MCF 10A (cell line): ENCODE data around the gene KLHL24. TPM values are rescaled to one million over a fixed set of nuclear protein-coding genes. Genes with fewer than 3 reads are reported as not detected.
"Not testable (repeated sequence)": the region's sequence is repeated elsewhere in the genome, so short reads cannot be mapped to it uniquely, and the experiment has no call there.

Source experiments
- BruUV-seq: library from RNA; stranded (reverse); fragments of 400-500 nt; replicated peaks from 2 replicates; lab custom pipeline; 2021; lab: Mats Ljungman, UMichigan
- CTCF ChIA-PET: fragments of 300-600 bp; sonication (Branson Sonifier 250); formaldehyde crosslinking; extraction: SDS; loops from one replicate; lab custom pipeline; 2021; ENCODE audit warnings: antibody characterized with exemption, inconsistent platforms; lab: Yijun Ruan, JAX
- POLR2A ChIA-PET: fragments of 300-600, 350-650 bp; sonication (Branson Sonifier 250); formaldehyde crosslinking; extraction: SDS; loops from one replicate; lab custom pipeline; 2020; ENCODE audit warnings: antibody characterized with exemption, inconsistent platforms; lab: Yijun Ruan, JAX
- DNase-seq: peaks from one replicate; pipeline ENCODE4 v3.0.0-alpha.2; 2018; ENCODE audit not compliant: unreplicated experiment
- H3K27ac Mint-ChIP-seq: one replicate; pipeline ENCODE4 v1.8.0; 2022; ENCODE audit warnings: mild to moderate bottlenecking, low read depth, mixed read lengths; ENCODE audit not compliant: unreplicated experiment
- H3K27me3 Mint-ChIP-seq: one replicate; pipeline ENCODE4 v1.8.0; 2022; ENCODE audit warnings: mixed read lengths; ENCODE audit not compliant: insufficient read depth, unreplicated experiment
- H3K36me3 Mint-ChIP-seq: one replicate; pipeline ENCODE4 v1.8.0; 2022; ENCODE audit warnings: mild to moderate bottlenecking, moderate library complexity, mixed read lengths; ENCODE audit not compliant: insufficient read depth, unreplicated experiment
- H3K4me1 Mint-ChIP-seq: one replicate; pipeline ENCODE4 v1.8.0; 2022; ENCODE audit warnings: mixed read lengths; ENCODE audit not compliant: insufficient read depth, unreplicated experiment
- H3K4me3 Mint-ChIP-seq: one replicate; pipeline ENCODE4 v1.8.0; 2022; ENCODE audit warnings: mild to moderate bottlenecking, moderate library complexity, mixed read lengths; ENCODE audit not compliant: unreplicated experiment
- H3K9me3 Mint-ChIP-seq: one replicate; pipeline ENCODE4 v1.8.0; 2022; ENCODE audit warnings: mixed read lengths; ENCODE audit not compliant: unreplicated experiment
- intact Hi-C: fragments of 100-400 bp; cut with micrococcal nuclease; formaldehyde crosslinking; loops from 2 replicates; pipeline ENCODE4 v1.14.1; 2022
- total RNA-seq: library from RNA; stranded (reverse); gene quantifications from 2 replicates; pipeline ENCODE4 v1.2.3, GENCODE V29; 2022
- TF ChIP-seq, protein P1 (sequence below): fragments of 200-600 bp; IDR thresholded peaks from one replicate; pipeline ENCODE4 v1.8.0; 2022; ENCODE audit warnings: antibody characterized with exemption, mild to moderate bottlenecking; ENCODE audit not compliant: unreplicated experiment

KLHL24 gene
- total RNA-seq, 1 experiment from 2014 or later, result 13.0 TPM

DNA sequence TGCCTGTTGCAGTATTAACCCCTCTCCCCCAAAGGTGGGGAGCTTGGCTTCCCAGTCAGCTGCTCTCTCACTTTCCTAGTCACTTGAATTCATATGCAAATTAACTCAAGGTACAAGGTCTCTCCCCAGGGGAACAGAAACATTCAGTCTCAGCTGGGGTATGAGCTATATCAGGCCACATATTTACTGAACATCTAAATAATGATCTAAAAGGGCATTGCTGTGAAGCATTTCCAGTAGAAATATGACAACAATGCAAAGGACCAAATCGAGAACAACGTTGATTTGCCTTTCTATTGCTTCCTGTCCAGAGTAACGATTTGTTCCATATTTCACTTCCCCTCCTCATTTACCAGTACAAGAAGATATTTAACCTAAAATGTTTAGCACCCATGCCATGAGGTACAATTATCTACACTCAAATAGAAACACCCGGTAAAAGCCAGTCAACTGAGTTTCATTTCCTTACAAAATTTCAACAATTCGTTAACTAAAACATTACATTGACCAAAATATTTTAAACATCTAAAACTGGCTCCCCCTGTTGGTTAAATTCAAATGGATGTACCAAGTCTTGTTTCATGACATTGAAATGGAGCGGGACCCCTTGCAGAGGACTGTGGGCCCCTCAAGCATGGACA, 43.4 kb upstream of the KLHL24 start:
- H3K27ac Mint-ChIP-seq, result no peak overlapping the region
- intact Hi-C loops, result no loop called here

DNA sequence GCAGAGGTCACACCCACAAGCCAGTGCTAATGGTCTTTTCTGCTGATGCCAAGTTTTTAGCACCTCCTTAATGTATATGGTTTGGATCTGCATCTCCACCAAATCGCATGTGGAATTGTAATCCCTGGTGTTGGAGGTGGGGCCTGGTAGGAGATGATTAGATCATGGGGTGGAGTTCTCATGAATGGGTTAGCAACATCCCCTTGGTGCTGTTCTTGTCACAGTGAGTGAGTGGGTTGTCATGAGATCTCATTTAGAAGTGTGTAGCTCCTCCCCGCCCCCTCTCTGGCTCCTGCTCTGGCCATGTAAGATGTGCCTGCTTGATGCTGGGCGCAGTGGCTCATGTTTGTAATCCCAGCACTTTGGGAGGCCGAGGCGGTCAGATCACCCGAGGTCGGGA, 42.6 kb upstream of the KLHL24 start:
- Mint-ChIP-seq H3K4me3 (no peak overlapping the region), H3K4me1 (no peaks in the 10 kb centered on the region), H3K36me3 (no peaks in the 10 kb centered on the region), H3K27me3 (no peaks in the 10 kb centered on the region), H3K27ac (no peak overlapping the region), H3K9me3 (peaks cover 3% of the 10 kb centered on the region)
- intact Hi-C loops, result no loop called here
- TF ChIP-seq, protein P1, sequence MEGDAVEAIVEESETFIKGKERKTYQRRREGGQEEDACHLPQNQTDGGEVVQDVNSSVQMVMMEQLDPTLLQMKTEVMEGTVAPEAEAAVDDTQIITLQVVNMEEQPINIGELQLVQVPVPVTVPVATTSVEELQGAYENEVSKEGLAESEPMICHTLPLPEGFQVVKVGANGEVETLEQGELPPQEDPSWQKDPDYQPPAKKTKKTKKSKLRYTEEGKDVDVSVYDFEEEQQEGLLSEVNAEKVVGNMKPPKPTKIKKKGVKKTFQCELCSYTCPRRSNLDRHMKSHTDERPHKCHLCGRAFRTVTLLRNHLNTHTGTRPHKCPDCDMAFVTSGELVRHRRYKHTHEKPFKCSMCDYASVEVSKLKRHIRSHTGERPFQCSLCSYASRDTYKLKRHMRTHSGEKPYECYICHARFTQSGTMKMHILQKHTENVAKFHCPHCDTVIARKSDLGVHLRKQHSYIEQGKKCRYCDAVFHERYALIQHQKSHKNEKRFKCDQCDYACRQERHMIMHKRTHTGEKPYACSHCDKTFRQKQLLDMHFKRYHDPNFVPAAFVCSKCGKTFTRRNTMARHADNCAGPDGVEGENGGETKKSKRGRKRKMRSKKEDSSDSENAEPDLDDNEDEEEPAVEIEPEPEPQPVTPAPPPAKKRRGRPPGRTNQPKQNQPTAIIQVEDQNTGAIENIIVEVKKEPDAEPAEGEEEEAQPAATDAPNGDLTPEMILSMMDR, result no peak
- CTCF ChIA-PET, result interaction anchor here (0.6 to 1.5 kb wide), 3 partner anchors 10 to 12 kb away, joined by 3 to 5 read pairs (median 4); no protein-coding TSS in a partner anchor
- POLR2A ChIA-PET, result interaction anchor here (0.7 kb wide), 1 partner anchor 407 kb away, joined by 3 read pairs; no protein-coding TSS in a partner anchor
- no TSS peak for BruUV-seq
- no peak for DNase-seq

More for the DNA sequence above, 43.4 kb upstream of the KLHL24 start:
- TF ChIP-seq, protein P1, result no peak
- H3K4me3 Mint-ChIP-seq, result no peak overlapping the region
- H3K9me3 Mint-ChIP-seq, result no peaks in the 10 kb centered on the region
- H3K27me3 Mint-ChIP-seq, result no peaks in the 10 kb centered on the region
- no peaks in the 10 kb centered on the region for H3K36me3 Mint-ChIP-seq
- no peaks in the 10 kb centered on the region for H3K4me1 Mint-ChIP-seq
- ChIA-PET POLR2A (interaction anchor here (0.5 kb wide), 2 partner anchors 417 to 1059 kb away, joined by 3 read pairs; no protein-coding TSS in a partner anchor), CTCF (interaction anchor here (0.6 to 1.5 kb wide), 4 partner anchors 9 to 1422 kb away, joined by 3 to 5 read pairs (median 4); no protein-coding TSS in a partner anchor)
- no peak for DNase-seq
- BruUV-seq, result no TSS peak

DNA sequence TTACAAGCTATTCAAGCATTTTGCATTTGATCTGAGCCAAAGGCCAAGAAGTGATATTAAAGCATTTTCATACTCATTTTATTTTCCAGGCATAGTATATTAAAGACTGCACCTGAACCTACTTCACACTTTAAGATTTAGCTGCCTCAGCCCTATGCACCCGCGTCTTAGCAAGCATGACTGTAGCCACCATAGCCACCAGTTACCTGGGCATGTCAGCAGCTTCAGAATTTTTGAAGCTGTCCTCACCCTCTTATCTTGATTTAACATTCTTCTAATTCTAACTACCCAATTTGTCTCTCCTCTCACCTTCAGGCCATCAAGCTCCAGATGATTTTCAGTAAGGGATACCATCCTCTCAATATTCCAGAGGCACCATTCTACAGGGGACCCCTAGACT, 40.8 kb upstream of the KLHL24 start:
- no peak for DNase-seq
- BruUV-seq, result no TSS peak
- Mint-ChIP-seq H3K27me3 (no peaks in the 10 kb centered on the region), H3K4me1 (no peaks in the 10 kb centered on the region), H3K9me3 (peaks cover 11% of the 10 kb centered on the region), H3K27ac (no peak overlapping the region), H3K4me3 (no peak overlapping the region), H3K36me3 (no peaks in the 10 kb centered on the region)
- POLR2A ChIA-PET, result no interaction called here
- intact Hi-C loops, result no loop called here
- CTCF ChIA-PET, result no interaction called here
- TF ChIP-seq, protein P1, result no peak

DNA sequence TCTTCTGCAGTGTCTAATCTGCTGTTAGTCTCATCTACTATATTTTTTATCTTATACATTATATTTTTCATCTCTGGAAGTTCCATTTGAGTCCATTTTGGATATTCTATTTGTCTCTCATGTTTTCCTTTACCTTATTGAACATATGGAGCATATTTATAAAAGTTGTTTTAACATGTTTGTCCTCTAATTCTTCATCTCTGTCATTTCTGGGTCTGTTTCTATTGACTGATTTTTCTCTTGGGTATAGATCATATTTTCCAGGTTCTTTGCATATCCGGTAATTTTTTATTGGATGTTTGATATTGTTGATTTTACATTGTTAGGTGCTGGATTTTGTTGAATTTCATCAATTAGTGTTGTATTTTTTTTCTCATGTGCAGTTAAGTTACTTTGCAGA, 37.5 kb upstream of the KLHL24 start:
- DNase-seq, result no peak
- no peaks in the 10 kb centered on the region for H3K27me3 Mint-ChIP-seq
- ChIA-PET CTCF (no interaction called here), POLR2A (no interaction called here)
- no peaks in the 10 kb centered on the region for H3K4me1 Mint-ChIP-seq
- H3K9me3 Mint-ChIP-seq, result peaks cover 11% of the 10 kb centered on the region
- no peaks in the 10 kb centered on the region for H3K36me3 Mint-ChIP-seq
- H3K27ac Mint-ChIP-seq, result no peak overlapping the region
- intact Hi-C loops, result no loop called here
- H3K4me3 Mint-ChIP-seq, result no peak overlapping the region
- TF ChIP-seq, protein P1, result no peak
- BruUV-seq, result no TSS peak

DNA sequence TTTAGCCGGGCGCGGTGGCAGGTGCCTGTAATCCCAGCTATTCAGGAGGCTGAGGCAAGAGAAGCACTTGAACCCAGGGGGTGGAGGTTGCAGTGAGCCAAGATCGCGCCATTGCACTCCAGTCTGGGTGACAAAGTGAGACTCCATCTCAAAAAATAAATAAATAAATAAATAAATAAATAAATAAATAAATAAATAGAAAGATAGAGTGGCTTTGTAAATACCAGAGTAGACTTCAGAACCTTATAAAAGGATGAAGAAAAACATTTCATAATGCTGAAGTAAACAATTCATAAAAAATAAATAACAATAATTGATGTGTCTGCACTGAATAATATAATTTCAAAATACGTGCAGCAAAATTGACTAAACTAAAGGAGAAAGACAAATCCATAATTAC, 24.1 kb upstream of the KLHL24 start:
- H3K27ac Mint-ChIP-seq, DNase-seq, H3K27me3 Mint-ChIP-seq, H3K4me3 Mint-ChIP-seq, CTCF ChIA-PET, intact Hi-C loops, BruUV-seq, H3K36me3 Mint-ChIP-seq, H3K4me1 Mint-ChIP-seq, H3K9me3 Mint-ChIP-seq: not testable (repeated sequence)
- POLR2A ChIA-PET, result interaction anchor here (1.3 kb wide), 1 partner anchor 24 kb away, joined by 4 read pairs; the partner anchor contains the start of gene KLHL24
